Fibroblast of lung (primary cell): Measurements from ENCODE around the gene SYT7.
"Not testable (repeated sequence)": the region's sequence is repeated elsewhere in the genome, so short reads cannot be mapped to it uniquely, and the experiment has no call there.

Experiments used
- CTCF ChIP-seq, 2 donors: IDR thresholded peaks in 1 of 2; conservative IDR thresholded peaks in 1 of 2; 1 replicate in 1 of 2; 2 replicates in 1 of 2; pipeline ENCODE4 v1.5.1; 2011 to 2012; ENCODE audit warnings: low read length in 2 of 2, control low read depth in 1 of 2, inconsistent platforms in 1 of 2, low read depth in 1 of 2, mild to moderate bottlenecking in 1 of 2
- EZH2 ChIP-seq: IDR thresholded peaks from 2 replicates; pipeline ENCODE4 v1.5.1; 2012; ENCODE audit warnings: low read length, control low read depth, mild to moderate bottlenecking; ENCODE audit errors: missing control alignments

GRCh38 chr11:61614782-61615181, 33.9 kb upstream of the SYT7 start:
- not testable (repeated sequence) for TF ChIP-seq CTCF (conservative IDR thresholded peaks at IDR 0.05 in 1 of 2, IDR thresholded peaks at IDR 0.05 in 1 of 2; ENCODE audit: low read depth in 1 of 2, low read length in 2 of 2); EZH2
